NCI-H510A (cell line): ENCODE data around the gene AK8.

ENCODE experiments used
- DNase-seq: peaks from one replicate; lab custom pipeline; 2025; lab: John Stamatoyannopoulos, UW

The AK8 gene

GRCh38 chr9:132877824-132878694 lies at the start of gene AK8:
Gene AK8 (minus strand): TSS chr9:132878284. CDS start chr9:132878255, 29 bp downstream.
- peak; percentile 35 for DNase-seq

GRCh38 chr9:132927704-132928103 lies 49.6 kb upstream of the AK8 start:
- no peak for DNase-seq

GRCh38 chr9:132923346-132923902 lies 45.3 kb upstream of the AK8 start:
- DNase-seq: no peak

GRCh38 chr9:132919614-132920268 lies 41.7 kb upstream of the AK8 start:
- DNase-seq: no peak

GRCh38 chr9:132914924-132915323 lies 36.8 kb upstream of the AK8 start:
- no peak for DNase-seq

- no peak for DNase-seq
Observed at GRCh38 chr9:132912131-132912530, 34.0 kb upstream of the AK8 start.

- DNase-seq: no peak
Observed at GRCh38 chr9:132910376-132910775, 32.3 kb upstream of the AK8 start.

GRCh38 chr9:132909311-132909710 lies 31.2 kb upstream of the AK8 start:
- no peak for DNase-seq

GRCh38 chr9:132908635-132909034 lies 30.6 kb upstream of the AK8 start:
- DNase-seq: no peak

- DNase-seq: no peak
Observed at GRCh38 chr9:132905726-132906125, 27.6 kb upstream of the AK8 start.

GRCh38 chr9:132903574-132904492 lies 25.7 kb upstream of the AK8 start:
- DNase-seq: no peak

- DNase-seq: no peak
Observed at GRCh38 chr9:132901858-132902831, 24.1 kb upstream of the AK8 start.

GRCh38 chr9:132898051-132898450 lies 20.0 kb upstream of the AK8 start:
- DNase-seq: no peak

- DNase-seq: no peak
Observed at GRCh38 chr9:132896906-132897305, 18.8 kb upstream of the AK8 start.

GRCh38 chr9:132896264-132896663 lies 18.2 kb upstream of the AK8 start:
- no peak for DNase-seq

GRCh38 chr9:132894862-132895835 lies 17.1 kb upstream of the AK8 start:
- peak; percentile 41 for DNase-seq

GRCh38 chr9:132894346-132894745 lies 16.3 kb upstream of the AK8 start:
- no peak for DNase-seq

- DNase-seq: no peak
Observed at GRCh38 chr9:132892400-132892799, 14.3 kb upstream of the AK8 start.

GRCh38 chr9:132888151-132888550 lies 10.1 kb upstream of the AK8 start:
- no peak for DNase-seq
